Measurements from ENCODE around the gene DPYD.

The DPYD gene

DNA sequence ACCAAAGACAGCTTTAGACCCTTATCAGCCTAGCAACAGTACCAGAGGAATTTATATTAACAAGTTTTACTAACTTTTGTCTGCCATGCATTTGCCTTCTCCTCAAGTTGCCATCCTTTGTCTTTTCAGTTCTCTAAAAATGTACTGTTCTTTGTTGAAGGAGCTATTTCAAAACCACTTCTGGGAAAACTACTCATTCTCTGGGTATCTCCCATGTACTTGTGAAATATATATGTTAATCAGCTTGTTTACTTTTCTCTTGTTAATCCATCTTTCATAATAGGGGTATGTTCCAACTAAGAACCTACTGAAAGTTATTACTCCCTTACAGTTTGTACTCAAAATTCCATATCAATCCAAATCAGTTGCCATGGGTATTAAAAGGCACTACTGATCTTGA, 16.3 kb downstream of the DPYD start:
- Histone ChIP-seq H3K36me3 (ENCODE audit: control insufficient read depth, insufficient read depth, low read length) (no peaks in the 10 kb centered on the region), H3K9ac (ENCODE audit: low read depth, low read length) (no peak overlapping the region), H3K4me3 (ENCODE audit: low read depth, low read length) (no peak overlapping the region), H3K4me1 (ENCODE audit: control insufficient read depth, insufficient read depth, low read length) (no peaks in the 10 kb centered on the region), H3K27me3 (ENCODE audit: control insufficient read depth, insufficient read depth, low read length) (no peaks in the 10 kb centered on the region), H3K9me3 (ENCODE audit: control insufficient read depth, insufficient read depth, low read length) (no peaks in the 10 kb centered on the region)

DNA sequence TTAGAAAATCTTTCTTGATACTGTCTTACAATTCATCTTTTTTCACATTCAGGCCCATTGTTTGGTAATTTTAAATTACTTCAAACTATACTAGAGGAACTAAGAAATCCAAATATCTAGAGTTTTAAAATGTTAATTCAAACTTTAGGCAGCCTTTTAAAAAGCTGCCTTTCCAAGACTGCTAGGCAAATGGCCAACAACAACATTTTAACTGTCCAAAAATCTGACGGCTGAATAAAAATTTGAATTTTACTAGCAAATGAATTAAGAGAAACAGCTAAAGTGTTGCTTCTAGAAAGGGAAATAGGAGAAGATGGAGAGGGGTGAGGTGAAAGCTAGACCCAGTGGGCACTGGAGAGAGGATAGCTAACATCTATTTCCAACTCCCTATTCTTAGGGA, 17.2 kb downstream of the DPYD start:
- H3K9ac ChIP-seq (ENCODE audit: low read depth, low read length): no peak overlapping the region

DNA sequence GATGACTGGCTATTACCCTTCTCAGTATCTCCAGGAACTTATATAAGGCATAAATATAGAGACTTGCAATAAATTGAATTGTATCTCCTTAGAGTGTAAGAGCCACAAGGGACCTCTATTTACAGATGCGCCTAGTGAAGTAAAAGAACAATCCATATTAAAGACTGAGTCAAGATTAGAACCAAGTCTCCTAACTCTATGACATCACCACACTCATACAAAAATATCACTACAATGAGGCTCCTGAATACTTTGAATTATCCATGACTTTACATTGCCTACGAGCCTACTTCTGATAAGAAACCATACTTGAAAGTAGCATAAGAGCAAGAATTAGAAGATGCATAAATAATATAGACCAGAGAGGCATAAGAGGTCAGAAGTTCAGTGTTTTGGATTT, 18.8 kb downstream of the DPYD start:
- Histone ChIP-seq H3K4me3 (ENCODE audit: low read depth, low read length) (no peak overlapping the region), H3K9me3 (ENCODE audit: control insufficient read depth, insufficient read depth, low read length) (no peaks in the 10 kb centered on the region), H3K9ac (ENCODE audit: low read depth, low read length) (no peak overlapping the region), H3K27me3 (ENCODE audit: control insufficient read depth, insufficient read depth, low read length) (no peaks in the 10 kb centered on the region), H3K4me1 (ENCODE audit: control insufficient read depth, insufficient read depth, low read length) (no peaks in the 10 kb centered on the region), H3K36me3 (ENCODE audit: control insufficient read depth, insufficient read depth, low read length) (no peaks in the 10 kb centered on the region)

More for the DNA sequence above, 17.2 kb downstream of the DPYD start:
- no peaks in the 10 kb centered on the region for H3K9me3 ChIP-seq (ENCODE audit: control insufficient read depth, insufficient read depth, low read length)
- H3K27me3 ChIP-seq (ENCODE audit: control insufficient read depth, insufficient read depth, low read length): no peaks in the 10 kb centered on the region
- no peaks in the 10 kb centered on the region for H3K4me1 ChIP-seq (ENCODE audit: control insufficient read depth, insufficient read depth, low read length)
- no peaks in the 10 kb centered on the region for H3K36me3 ChIP-seq (ENCODE audit: control insufficient read depth, insufficient read depth, low read length)
- no peak overlapping the region for H3K4me3 ChIP-seq (ENCODE audit: low read depth, low read length)

DNA sequence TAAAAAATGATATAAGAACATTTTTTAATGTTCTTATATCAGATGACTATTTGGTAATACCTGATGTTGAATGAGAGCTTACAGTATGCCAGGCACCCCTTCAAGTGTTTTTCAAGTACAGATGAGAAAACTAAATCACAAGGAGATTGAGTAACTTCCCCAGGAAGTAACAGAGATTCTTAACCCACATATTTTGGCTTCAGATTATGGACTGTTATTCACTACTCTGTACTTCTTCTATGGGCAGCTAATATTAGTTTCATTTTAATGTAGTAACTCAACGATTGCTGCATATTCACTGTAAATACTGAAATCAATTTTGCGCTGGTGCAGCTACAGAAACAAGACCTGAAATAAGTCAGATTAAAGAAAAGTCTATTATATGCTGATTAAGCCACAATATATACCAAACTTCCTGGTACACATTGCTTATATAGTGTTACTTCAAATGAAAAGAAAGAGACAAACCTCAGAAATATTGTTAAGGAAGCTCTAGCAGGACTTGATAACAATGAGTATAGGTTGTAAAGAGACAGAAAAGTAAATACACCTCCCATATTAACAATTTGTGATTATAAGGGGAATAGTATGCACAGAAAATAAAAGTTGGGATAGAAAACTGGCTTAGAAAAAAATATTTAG, 19.7 kb downstream of the DPYD start:
- Histone ChIP-seq H3K36me3 (ENCODE audit: control insufficient read depth, insufficient read depth, low read length) (no peaks in the 10 kb centered on the region), H3K27me3 (ENCODE audit: control insufficient read depth, insufficient read depth, low read length) (no peaks in the 10 kb centered on the region), H3K4me1 (ENCODE audit: control insufficient read depth, insufficient read depth, low read length) (no peaks in the 10 kb centered on the region), H3K9ac (ENCODE audit: low read depth, low read length) (no peak overlapping the region), H3K9me3 (ENCODE audit: control insufficient read depth, insufficient read depth, low read length) (no peaks in the 10 kb centered on the region), H3K4me3 (ENCODE audit: low read depth, low read length) (no peak overlapping the region)

DNA sequence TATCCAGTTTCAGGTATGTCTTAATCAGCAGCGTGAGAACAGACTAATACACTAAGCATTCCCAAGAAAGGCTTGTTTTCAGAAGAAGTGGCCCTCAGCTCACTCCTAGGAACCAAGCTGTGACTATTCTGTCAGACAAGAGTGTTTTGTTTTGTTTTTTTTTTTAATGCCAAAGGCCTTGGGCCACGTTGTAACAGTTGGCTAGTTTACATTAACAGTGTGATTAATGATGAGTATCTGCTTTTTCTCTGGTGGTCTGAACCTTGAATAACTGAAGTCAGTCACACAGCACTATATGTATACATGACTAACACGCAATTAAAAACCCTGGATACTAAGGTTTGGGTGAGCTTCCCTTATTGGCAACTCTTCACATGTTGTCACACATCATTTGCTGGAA, 21.9 kb downstream of the DPYD start:
- H3K36me3 ChIP-seq (ENCODE audit: control insufficient read depth, insufficient read depth, low read length): no peaks in the 10 kb centered on the region
- H3K4me1 ChIP-seq (ENCODE audit: control insufficient read depth, insufficient read depth, low read length): no peaks in the 10 kb centered on the region
- no peaks in the 10 kb centered on the region for H3K27me3 ChIP-seq (ENCODE audit: control insufficient read depth, insufficient read depth, low read length)
- no peak overlapping the region for H3K9ac ChIP-seq (ENCODE audit: low read depth, low read length)
- no peaks in the 10 kb centered on the region for H3K9me3 ChIP-seq (ENCODE audit: control insufficient read depth, insufficient read depth, low read length)
- H3K4me3 ChIP-seq (ENCODE audit: low read depth, low read length): no peak overlapping the region

DNA sequence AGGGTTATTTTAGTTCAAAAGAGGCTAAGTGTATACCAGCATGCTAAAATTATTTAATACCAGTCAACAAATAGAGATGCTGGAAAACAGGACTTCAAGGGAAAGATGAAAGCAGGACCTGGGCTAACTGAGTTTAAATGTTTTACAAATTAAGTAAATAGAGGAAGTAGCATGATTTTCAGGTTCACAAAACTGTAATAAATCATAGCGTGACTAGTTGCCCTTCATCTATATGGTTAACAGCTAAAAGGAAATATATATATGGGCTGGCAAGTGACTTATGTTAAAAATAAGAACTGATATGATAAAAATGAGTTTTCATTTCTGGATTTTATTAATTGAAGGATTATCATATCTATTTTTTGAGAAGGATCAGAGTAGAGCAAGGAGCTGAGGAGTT, 25.6 kb downstream of the DPYD start:
- Histone ChIP-seq H3K36me3 (ENCODE audit: control insufficient read depth, insufficient read depth, low read length) (no peaks in the 10 kb centered on the region), H3K9me3 (ENCODE audit: control insufficient read depth, insufficient read depth, low read length) (no peaks in the 10 kb centered on the region), H3K4me3 (ENCODE audit: low read depth, low read length) (no peak overlapping the region), H3K27me3 (ENCODE audit: control insufficient read depth, insufficient read depth, low read length) (no peaks in the 10 kb centered on the region), H3K9ac (ENCODE audit: low read depth, low read length) (no peak overlapping the region), H3K4me1 (ENCODE audit: control insufficient read depth, insufficient read depth, low read length) (no peaks in the 10 kb centered on the region)

DNA sequence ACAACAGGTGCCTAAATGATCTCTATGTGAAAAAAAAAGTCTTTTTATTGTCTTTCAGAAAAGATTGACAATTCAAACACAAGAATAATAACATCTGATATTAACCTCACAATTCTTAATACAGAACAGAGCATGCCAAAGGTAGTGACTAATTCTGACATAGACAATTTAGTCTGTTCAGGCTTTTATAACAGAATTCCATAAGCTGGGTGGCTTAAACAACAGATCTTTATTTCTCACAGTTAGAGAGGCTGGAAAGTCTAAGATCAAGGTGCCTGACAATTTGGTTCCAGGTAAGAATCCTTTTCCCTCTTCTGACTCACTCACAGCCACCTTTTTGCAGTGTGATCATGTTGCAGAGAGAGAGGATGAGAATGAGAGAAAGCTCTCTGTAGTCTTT, 27.0 kb downstream of the DPYD start:
- no peak overlapping the region for H3K9ac ChIP-seq (ENCODE audit: low read depth, low read length)
- H3K4me3 ChIP-seq (ENCODE audit: low read depth, low read length): no peak overlapping the region
- no peaks in the 10 kb centered on the region for H3K9me3 ChIP-seq (ENCODE audit: control insufficient read depth, insufficient read depth, low read length)
- no peaks in the 10 kb centered on the region for H3K27me3 ChIP-seq (ENCODE audit: control insufficient read depth, insufficient read depth, low read length)
- H3K36me3 ChIP-seq (ENCODE audit: control insufficient read depth, insufficient read depth, low read length): no peaks in the 10 kb centered on the region
- no peaks in the 10 kb centered on the region for H3K4me1 ChIP-seq (ENCODE audit: control insufficient read depth, insufficient read depth, low read length)

DNA sequence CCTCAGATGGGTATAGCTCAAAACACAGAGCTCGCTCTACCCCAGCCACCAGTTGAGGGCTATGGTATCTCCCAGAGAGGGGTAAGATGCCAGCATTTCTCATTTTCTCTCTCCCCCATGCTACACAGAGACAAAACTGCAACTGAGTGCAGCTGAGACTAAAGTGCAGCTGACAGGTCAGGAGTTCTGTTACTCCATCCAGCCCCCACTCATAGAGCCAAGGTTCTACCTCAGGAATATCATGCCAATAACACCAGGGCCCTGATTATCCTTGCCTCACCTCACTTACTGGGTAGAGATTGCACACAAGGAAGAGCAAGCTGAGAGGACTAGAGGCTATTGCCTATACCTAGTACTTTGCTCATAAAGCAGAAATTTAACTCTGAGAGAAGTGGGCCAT, 34.6 kb downstream of the DPYD start:
- Histone ChIP-seq H3K4me3 (ENCODE audit: low read depth, low read length) (no peak overlapping the region), H3K36me3 (ENCODE audit: control insufficient read depth, insufficient read depth, low read length) (no peaks in the 10 kb centered on the region), H3K4me1 (ENCODE audit: control insufficient read depth, insufficient read depth, low read length) (no peaks in the 10 kb centered on the region), H3K27me3 (ENCODE audit: control insufficient read depth, insufficient read depth, low read length) (no peaks in the 10 kb centered on the region), H3K9ac (ENCODE audit: low read depth, low read length) (no peak overlapping the region), H3K9me3 (ENCODE audit: control insufficient read depth, insufficient read depth, low read length) (no peaks in the 10 kb centered on the region)

DNA sequence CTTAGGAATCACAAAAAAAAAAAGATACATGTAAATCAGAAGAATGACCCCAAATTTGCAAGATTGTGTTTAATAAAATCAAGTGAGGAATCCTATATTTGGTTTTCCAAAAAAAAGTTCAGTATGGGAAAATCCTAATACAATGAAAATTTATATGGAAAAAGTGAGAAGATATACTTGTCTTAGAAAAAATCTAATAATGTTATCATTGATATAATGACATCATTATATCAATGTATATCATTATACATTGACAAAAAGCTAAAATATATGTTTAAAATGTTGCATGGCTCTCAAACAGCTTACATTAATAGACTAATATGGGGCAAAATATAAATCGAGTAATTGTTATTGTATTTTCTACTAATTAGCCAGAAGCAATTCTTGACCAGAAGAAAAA, 37.0 kb downstream of the DPYD start:
- no peaks in the 10 kb centered on the region for H3K4me1 ChIP-seq (ENCODE audit: control insufficient read depth, insufficient read depth, low read length)
- H3K27me3 ChIP-seq (ENCODE audit: control insufficient read depth, insufficient read depth, low read length): no peaks in the 10 kb centered on the region

DNA sequence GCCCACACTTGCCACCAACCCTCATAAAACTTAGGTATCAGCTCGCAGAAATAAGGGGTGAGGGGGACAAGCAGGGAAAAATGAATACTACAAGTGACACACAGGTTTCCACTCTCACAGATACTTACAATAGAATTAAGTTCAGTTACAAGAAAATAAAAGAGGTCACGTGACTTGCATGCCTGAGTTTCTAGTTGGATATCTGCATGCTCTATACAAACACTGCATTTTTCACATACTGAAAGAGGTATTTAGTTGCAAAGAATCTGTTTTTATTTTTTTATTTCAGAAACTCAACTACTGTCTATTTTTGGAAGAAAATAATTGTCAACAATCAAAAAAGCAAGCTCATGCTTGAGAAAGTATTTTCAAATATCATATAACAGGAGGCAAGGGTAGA, 43.5 kb downstream of the DPYD start:
- H3K27me3 ChIP-seq (ENCODE audit: control insufficient read depth, insufficient read depth, low read length): no peaks in the 10 kb centered on the region
- no peak overlapping the region for H3K9ac ChIP-seq (ENCODE audit: low read depth, low read length)
- no peaks in the 10 kb centered on the region for H3K36me3 ChIP-seq (ENCODE audit: control insufficient read depth, insufficient read depth, low read length)
- H3K9me3 ChIP-seq (ENCODE audit: control insufficient read depth, insufficient read depth, low read length): no peaks in the 10 kb centered on the region
- H3K4me1 ChIP-seq (ENCODE audit: control insufficient read depth, insufficient read depth, low read length): no peaks in the 10 kb centered on the region
- H3K4me3 ChIP-seq (ENCODE audit: low read depth, low read length): no peak overlapping the region

More for the DNA sequence above, 37.0 kb downstream of the DPYD start:
- Histone ChIP-seq H3K9me3 (ENCODE audit: control insufficient read depth, insufficient read depth, low read length) (no peaks in the 10 kb centered on the region), H3K4me3 (ENCODE audit: low read depth, low read length) (no peak overlapping the region), H3K9ac (ENCODE audit: low read depth, low read length) (no peak overlapping the region), H3K36me3 (ENCODE audit: control insufficient read depth, insufficient read depth, low read length) (no peaks in the 10 kb centered on the region)

DNA sequence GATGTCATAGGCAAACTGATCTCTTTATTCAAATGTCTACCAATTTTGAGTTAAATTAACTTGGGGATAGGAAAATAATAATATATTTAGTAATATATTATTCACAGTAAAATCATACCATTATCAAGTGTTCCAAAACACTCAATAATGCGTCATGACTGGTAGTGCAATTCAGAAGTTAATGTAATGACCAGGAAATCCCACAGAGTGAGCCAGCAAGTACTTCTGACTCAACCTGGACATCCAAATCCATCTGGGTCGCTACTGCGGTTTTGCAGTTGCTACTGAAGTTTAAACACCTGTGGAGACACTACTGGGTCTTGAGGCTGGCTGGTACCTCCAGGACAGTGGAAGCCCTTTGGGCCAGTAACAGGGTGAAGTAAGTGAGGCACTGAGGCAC, 44.8 kb downstream of the DPYD start:
- Histone ChIP-seq H3K36me3 (ENCODE audit: control insufficient read depth, insufficient read depth, low read length) (no peaks in the 10 kb centered on the region), H3K27me3 (ENCODE audit: control insufficient read depth, insufficient read depth, low read length) (no peaks in the 10 kb centered on the region), H3K9me3 (ENCODE audit: control insufficient read depth, insufficient read depth, low read length) (no peaks in the 10 kb centered on the region), H3K4me1 (ENCODE audit: control insufficient read depth, insufficient read depth, low read length) (no peaks in the 10 kb centered on the region), H3K4me3 (ENCODE audit: low read depth, low read length) (no peak overlapping the region), H3K9ac (ENCODE audit: low read depth, low read length) (no peak overlapping the region)

DNA sequence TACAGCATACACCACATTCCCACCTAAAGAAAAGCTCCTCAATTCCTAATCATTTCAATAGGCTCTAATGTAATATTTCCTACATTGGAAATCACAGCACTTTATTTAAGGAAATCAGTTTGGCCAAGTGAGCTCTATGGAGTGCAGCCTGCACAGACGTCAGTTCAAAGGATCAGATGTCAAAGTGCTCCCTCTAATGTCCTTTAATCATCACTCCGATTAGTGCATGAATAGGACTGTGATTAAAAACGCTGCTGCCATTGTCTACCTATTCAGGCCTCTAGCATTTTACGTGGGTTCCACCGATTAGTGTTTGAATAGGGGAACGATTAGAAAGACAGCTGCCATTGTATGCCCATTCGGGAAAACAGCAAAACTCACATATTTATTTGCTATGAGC, 50.2 kb downstream of the DPYD start:
- Histone ChIP-seq H3K36me3 (ENCODE audit: control insufficient read depth, insufficient read depth, low read length) (no peaks in the 10 kb centered on the region), H3K27me3 (ENCODE audit: control insufficient read depth, insufficient read depth, low read length) (no peaks in the 10 kb centered on the region), H3K9me3 (ENCODE audit: control insufficient read depth, insufficient read depth, low read length) (no peaks in the 10 kb centered on the region), H3K4me1 (ENCODE audit: control insufficient read depth, insufficient read depth, low read length) (no peaks in the 10 kb centered on the region), H3K4me3 (ENCODE audit: low read depth, low read length) (no peak overlapping the region), H3K9ac (ENCODE audit: low read depth, low read length) (no peak overlapping the region)

Data from iPS-15b (cell line).